Brain pericyte (primary cell): ENCODE measurements around the gene FCN1.

ENCODE experiments used
- DNase-seq: peaks from one replicate; pipeline ENCODE4 v3.0.0-alpha.2; 2012; ENCODE audit warnings: low read depth, low spot score

Gene FCN1

GRCh38 chr9:134951461-134951860, 33.7 kb upstream of the FCN1 start:
- DNase-seq, result no peak

GRCh38 chr9:134950386-134951210, 32.9 kb upstream of the FCN1 start:
- no peak for DNase-seq

- no peak for DNase-seq
These were observed 32.1 kb upstream of the FCN1 start for GRCh38 chr9:134949681-134950385.

GRCh38 chr9:134948149-134948548, 30.4 kb upstream of the FCN1 start:
- DNase-seq, result no peak

- no peak for DNase-seq
These were observed 29.7 kb upstream of the FCN1 start for GRCh38 chr9:134947265-134947955.

- no peak for DNase-seq
These were observed 29.0 kb upstream of the FCN1 start for GRCh38 chr9:134946663-134947062.

- DNase-seq, result no peak
These were observed 28.0 kb upstream of the FCN1 start for GRCh38 chr9:134945509-134946275.

GRCh38 chr9:134944916-134945315, 27.2 kb upstream of the FCN1 start:
- no peak for DNase-seq

- DNase-seq, result no peak
These were observed 26.7 kb upstream of the FCN1 start for GRCh38 chr9:134944351-134944802.

GRCh38 chr9:134943836-134944235, 26.1 kb upstream of the FCN1 start:
- no peak for DNase-seq

GRCh38 chr9:134943411-134943810, 25.7 kb upstream of the FCN1 start:
- DNase-seq, result no peak

- DNase-seq, result no peak
These were observed 25.1 kb upstream of the FCN1 start for GRCh38 chr9:134942788-134943184.

GRCh38 chr9:134942011-134942787, 24.5 kb upstream of the FCN1 start:
- DNase-seq, result no peak

GRCh38 chr9:134940236-134941208, 22.8 kb upstream of the FCN1 start:
- DNase-seq, result no peak

GRCh38 chr9:134939836-134940235, 22.1 kb upstream of the FCN1 start:
- no peak for DNase-seq

- DNase-seq, result no peak
These were observed 21.5 kb upstream of the FCN1 start for GRCh38 chr9:134939080-134939733.

GRCh38 chr9:134938346-134939079, 20.8 kb upstream of the FCN1 start:
- no peak for DNase-seq

GRCh38 chr9:134937566-134938345, 20.0 kb upstream of the FCN1 start:
- DNase-seq, result no peak
